Stimulated activated CD4-positive, alpha-beta T cell treated with anti-CD3 and anti-CD28 coated beads, Interleukin-1b, Interleukin-23, amount 100 ng/mL, for 48 hours (primary cell): ENCODE measurements around the gene ST7.
A peak's percentile ranks its signal among the peaks of the same experiment; 100 is the strongest.

Experiments
- DNase-seq: peaks from one replicate; pipeline ENCODE4 v3.0.0-alpha.2; 2020

ST7 gene

GRCh38 chr7:117202511-117202910 lies 249.2 kb downstream of the ST7 start:
- no peak for DNase-seq

- no peak for DNase-seq
Measured at GRCh38 chr7:117203205-117203604, 249.9 kb downstream of the ST7 start.

DNA sequence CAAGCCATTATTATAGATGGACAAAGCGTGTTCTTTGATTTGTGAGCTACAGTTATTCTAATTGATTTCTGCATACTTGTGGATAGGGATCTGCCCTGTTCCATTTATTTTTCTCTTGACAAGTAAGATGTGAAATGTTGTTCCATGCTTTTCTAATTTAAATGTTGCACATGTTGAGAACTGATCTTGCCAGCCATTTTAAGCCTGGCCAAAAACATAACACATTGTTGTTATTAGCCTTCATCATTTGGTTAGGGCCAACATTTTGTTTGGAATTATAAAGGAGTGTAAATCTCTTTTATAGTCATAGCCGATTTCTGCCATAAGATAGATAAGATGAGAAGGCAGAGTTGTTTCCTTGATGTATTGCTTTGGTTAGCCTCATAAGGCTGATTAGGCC lies 252.6 kb downstream of the ST7 start:
- no peak for DNase-seq

DNA sequence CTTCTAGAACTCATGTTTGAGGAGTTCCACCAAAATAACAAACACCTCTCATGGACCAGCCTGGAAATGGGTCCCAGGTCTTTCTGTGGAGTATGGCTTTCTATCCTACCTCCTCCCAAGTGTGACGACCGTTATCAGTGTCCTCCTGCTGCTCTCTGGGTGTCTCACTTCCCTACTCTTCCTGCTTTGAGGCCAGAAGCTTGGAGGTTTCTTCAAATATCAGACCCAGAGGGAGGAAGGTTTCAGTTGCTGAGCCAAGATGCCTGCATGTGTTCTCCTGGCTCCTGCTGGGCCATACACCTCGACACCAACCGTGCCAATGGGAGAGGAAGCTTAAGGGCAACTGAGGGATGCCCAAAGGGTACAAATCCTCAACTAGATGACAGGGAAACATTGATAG lies 255.0 kb downstream of the ST7 start:
- DNase-seq = no peak

DNA sequence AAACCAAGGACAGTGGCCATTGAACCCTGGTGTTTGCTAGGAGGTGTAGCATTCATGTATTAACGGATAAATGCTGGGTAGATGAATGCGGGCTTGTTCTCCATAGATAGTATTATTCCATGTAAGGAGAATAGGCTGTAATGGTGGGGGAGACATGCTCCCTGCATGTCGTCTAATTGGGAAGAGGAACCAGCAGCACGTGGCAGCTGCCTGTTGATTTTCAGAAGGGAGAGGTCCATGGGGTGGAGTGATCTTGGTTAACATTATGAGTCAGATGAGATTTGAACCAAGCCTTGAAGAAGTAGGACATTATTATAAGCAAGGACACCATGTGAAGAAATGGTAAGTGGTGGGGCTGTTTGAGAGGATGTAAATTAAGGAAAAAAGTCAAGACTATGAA lies 257.1 kb downstream of the ST7 start:
- no peak for DNase-seq

GRCh38 chr7:117210908-117211307 lies 257.6 kb downstream of the ST7 start:
- no peak for DNase-seq

DNA sequence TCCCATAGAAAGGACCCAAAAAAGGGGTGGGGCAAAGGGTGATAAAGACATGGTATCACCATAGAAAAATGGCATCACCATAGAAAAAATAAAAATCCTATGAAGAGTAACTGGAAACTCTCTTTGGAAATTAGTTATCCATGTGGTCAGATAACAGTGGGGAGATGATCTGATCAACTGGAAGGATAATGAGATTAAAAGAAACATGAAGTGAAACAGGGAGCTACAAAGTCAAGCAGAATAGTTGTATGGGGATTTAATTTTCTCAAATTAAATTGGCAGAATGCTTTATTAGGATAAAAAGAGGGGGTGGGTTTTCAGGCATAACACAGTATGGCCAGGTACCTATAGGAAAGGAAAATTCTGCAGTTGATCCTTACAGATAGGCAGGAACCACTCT lies 258.3 kb downstream of the ST7 start:
- no peak for DNase-seq

GRCh38 chr7:117212969-117213877 lies 259.9 kb downstream of the ST7 start:
- DNase-seq = peak; percentile 41

DNA sequence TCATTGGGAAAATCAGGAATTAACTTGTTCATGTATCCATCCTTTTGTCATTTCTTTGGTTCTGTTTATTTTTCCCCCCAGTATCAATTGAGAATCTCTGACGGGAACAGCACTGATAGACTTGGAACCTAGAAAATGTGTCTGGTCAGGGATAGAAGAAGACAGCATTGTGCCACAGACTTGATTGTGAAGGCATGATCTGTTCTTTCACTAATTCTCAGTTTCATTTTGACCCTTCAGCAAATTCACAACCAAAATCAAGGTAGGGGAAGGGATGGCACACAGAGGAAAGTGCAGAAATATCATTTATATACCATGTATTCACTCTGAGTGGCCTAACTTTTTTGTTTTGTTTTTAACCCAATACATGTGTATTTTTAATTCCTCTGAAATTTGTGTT lies 262.7 kb downstream of the ST7 start:
- DNase-seq = no peak

DNA sequence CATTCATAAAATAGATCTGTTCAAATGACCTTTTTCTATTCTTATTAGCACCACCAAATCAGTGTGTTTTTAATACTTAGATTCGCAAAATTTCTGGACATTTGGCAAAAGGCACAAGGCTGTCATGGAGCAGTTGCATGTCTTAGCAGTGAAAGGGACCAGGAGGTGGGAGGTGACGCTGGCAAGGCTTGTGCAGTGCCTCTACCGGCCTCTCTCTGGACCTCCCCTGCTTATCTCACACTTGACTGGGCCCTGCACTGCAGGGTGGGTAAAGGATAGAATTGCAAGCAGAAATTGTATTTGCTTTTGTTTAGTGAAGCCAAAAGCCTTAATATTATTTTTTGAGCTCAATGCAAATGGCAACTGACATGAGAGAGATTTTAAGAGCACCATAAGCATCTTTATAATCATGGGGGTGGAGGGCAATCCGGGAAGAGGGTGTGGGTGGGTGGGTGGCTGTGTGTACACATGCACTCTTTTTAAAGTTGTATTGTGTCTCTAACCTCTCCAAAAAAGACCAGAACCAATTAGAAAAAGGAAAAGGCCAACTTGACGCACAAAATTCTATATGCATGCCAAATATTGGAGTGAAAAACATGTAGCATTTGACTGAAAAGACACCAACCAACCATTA lies 263.3 kb downstream of the ST7 start:
- DNase-seq = no peak

DNA sequence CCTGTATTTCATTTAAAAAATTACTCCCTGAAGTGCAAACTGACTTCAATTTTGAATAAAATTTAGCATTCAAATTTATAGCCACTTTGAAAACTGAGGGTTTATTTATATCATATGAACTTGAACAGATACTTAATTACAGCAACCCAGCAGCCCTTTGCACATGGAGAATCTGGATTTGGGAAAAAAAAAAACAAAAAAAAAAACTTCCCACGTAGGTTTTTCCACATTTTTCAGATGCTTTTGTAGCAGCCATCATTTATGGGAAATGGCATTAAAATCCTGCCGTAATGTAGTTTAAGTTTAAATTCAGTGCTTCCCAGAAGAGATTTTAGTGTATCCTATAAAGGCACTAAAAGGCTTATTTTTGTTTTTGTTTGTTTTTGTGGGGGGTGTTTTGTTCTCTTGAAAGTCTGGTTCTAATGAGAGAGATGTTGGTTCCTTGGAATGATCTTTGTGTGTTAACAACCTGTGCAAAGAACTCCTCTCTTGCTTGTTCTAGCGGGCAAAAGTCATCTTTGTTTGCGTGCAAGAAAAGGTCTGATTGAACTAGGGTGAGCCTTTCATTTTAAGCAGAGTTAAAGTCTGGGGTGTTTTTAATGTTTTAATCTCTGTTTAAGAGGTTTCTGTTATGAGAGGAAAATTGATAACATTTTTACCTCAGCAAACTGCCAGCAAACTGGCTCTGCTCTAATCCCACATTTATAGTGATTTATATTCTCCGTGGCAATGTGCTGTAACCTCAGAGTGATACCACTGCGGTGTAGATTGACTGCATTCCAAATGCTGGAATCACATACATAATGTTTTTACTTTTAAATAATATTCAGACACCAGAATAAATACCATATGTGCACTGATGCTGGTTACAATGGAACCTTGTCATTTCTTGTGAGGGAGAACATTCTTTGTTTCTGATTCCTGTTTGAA lies 264.1 kb downstream of the ST7 start:
- DNase-seq = no peak

DNA sequence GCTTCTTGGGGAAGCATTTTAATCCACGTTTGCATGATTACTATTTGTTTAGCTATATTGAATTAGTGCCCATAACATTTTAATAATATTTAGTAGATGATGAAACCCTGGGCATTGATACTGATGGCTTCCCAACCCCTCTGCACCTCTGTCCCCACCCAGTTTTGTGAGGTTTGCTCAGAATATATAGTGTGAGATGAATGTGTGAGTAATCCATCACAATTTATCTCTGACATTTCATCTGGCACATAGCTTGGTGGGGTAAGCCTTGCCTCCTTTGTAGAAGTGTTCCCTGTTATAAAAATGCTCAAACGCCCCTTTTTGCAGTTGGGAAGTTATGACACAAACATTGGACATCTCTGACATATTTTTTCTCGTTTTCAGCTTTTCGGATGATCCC lies 265.4 kb downstream of the ST7 start:
- DNase-seq = no peak

DNA sequence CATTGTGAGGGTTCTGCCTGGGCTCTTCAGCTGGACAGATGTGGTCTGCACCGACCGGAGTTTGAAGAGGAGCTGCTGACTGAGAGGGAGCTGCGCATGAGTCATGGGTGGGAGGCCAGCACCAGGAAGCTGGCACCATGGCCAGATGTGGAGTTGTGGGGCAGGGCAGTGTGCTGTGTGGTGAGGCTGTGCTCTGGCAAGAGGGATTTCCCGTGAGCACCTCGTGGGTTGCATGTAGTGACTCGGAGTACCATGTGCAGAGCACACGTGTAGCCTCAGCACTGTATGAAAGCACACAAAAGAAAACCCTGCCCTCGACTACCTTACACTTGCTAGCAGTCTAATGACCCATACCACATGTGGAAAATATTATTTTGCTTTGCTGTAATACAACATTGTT lies 266.2 kb downstream of the ST7 start:
- no peak for DNase-seq

- no peak for DNase-seq
Measured at GRCh38 chr7:117220836-117221235, 267.5 kb downstream of the ST7 start.

- no peak for DNase-seq
Measured at GRCh38 chr7:117225536-117225935, 272.2 kb downstream of the ST7 start.

DNA sequence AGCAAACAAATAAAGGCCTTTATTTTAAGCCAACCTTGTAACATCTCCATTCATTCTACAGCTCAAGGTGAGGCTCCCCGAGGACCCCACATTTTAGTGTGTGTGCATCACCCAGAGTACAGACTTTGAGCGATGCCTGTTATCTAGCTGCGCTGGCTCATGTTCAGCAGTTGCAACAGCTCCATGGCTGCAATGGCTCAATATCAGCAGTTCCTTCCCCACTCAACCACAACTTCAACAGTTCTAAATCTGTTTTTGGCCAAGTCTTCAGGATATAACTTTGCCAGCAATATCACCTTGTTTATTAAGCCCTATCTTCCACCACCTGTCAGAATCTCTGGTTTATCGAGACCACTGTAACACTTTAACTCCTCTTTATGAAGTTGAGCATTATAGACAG lies 273.8 kb downstream of the ST7 start:
- DNase-seq = no peak

- no peak for DNase-seq
Measured at GRCh38 chr7:117229350-117229749, 276.0 kb downstream of the ST7 start.

GRCh38 chr7:117230276-117231046 lies 277.2 kb downstream of the ST7 start:
- no peak for DNase-seq

DNA sequence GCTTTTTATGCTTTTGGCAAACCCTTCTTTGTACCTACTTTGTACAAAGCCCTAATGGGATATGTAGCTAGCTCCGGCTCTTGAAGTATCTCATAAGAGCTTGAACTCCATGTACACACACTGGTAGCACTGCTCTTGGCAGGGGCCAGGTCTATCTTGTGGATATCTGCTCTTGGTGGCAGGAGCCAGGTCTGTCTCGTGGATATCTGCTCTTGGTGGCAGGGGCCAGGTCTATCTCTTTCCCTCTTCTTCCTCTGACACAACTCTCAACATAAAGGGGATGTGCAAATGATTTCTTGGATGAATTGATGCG lies 277.7 kb downstream of the ST7 start:
- DNase-seq = no peak

DNA sequence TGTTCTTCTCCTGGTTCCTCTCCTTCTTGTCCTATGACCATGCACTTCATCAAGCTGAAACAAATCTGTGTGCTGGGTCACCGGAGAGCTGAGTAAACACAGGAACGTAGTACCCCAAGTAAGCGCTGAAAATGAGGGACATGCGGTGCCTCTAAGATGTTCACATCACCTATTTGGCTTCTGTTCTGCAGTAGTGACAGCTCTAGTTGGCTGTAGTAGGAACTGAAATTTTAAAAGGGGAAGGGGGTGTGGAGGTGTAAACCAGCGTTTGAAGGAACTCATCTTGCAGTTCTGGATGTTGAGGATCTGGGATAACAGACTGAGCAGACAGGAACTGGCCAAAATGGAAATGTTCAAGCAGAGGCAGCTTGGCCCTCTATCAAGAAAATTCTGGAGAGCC lies 284.3 kb downstream of the ST7 start:
- no peak for DNase-seq

DNA sequence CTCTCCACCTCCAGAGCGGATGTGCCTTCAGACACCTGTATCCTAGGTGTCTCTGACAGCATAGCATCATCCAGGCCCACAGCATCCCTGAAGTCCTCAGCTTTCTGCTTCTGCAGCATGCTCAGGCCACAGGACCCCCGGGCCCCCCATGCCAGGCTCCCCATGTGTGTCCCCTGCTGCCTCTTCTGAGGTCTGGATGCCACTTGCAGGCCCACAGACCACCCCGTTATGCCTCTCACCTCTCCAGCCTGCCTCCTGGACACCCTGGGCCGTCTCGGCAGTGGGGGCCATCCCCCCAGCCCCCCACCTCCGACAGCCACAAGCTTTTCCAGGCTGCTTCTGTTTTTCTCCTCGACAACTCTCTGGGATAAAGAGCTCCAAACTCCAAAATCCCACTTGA lies 285.2 kb downstream of the ST7 start:
- no peak for DNase-seq

- DNase-seq = no peak
Measured at GRCh38 chr7:117238937-117239336, 285.6 kb downstream of the ST7 start.

GRCh38 chr7:117241088-117241487 lies 287.8 kb downstream of the ST7 start:
- DNase-seq = no peak
